GM12801 (cell line): ENCODE results near the gene LRRC46.

ENCODE experiments used
- CTCF ChIP-seq: IDR thresholded peaks from one replicate; pipeline ENCODE4 v1.5.1; 2011; ENCODE audit warnings: control low read depth; ENCODE audit not compliant: insufficient read length; ENCODE audit errors: extremely low read depth

Gene LRRC46

GRCh38 chr17:47810901-47811635 lies 20.4 kb upstream of the LRRC46 start:
- TF ChIP-seq CTCF = no peak

GRCh38 chr17:47811709-47812108 lies 19.8 kb upstream of the LRRC46 start:
- TF ChIP-seq CTCF = no peak

- TF ChIP-seq CTCF = no peak
These were observed 19.1 kb upstream of the LRRC46 start for GRCh38 chr17:47812146-47812920.

- TF ChIP-seq CTCF = no peak
These were observed 18.4 kb upstream of the LRRC46 start for GRCh38 chr17:47813077-47813476.

- no peak for TF ChIP-seq CTCF
These were observed 17.9 kb upstream of the LRRC46 start for GRCh38 chr17:47813512-47814031.

- no peak for TF ChIP-seq CTCF
These were observed 16.2 kb upstream of the LRRC46 start for GRCh38 chr17:47815106-47815918.
